ENCODE measurements around the gene PKP2. TPM values are rescaled to one million over a fixed set of nuclear protein-coding genes. Genes with fewer than 3 reads are reported as not detected.

PKP2 gene
- total and polyA plus RNA-seq, 2 experiments from 2014 or later: 60.0 to 62.4 TPM

DNA sequence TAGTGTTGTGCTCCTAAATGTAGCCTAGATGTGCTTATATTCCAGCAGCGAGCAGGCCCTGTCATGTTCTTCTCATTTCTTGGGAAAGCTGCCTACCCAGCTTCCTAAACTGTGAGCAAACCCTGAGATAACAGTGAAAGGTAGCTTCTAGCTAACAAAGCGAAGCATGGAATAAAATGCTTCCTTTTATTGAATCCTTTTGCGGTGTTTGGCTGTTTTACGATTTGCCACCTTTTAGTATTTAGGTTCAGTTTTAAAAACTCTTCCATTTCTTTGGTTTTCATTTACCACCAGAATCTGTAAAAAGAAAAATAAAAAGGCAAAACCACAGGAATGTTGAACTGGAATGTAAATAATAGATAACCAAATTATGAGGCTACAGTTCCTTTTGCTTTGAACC is 5.0 kb upstream of the PKP2 start:
- H3K79me2 ChIP-seq: no peaks in the 10 kb centered on the region
- no peaks in the 10 kb centered on the region for H3K9me2 ChIP-seq (replicated peaks; ENCODE audit: insufficient read depth)
- no peaks in the 10 kb centered on the region for H3K36me3 ChIP-seq (replicated peaks; ENCODE audit: insufficient read depth, low read depth)
- H3K27ac ChIP-seq: peak overlapping the region; percentile 22
- no peaks in the 10 kb centered on the region for H3K9me3 ChIP-seq (ENCODE audit: low read depth)
- no peak for TF ChIP-seq EZH2 (IDR thresholded peaks at IDR 0.05; ENCODE audit: borderline replicate concordance)
- TF ChIP-seq, protein P1, sequence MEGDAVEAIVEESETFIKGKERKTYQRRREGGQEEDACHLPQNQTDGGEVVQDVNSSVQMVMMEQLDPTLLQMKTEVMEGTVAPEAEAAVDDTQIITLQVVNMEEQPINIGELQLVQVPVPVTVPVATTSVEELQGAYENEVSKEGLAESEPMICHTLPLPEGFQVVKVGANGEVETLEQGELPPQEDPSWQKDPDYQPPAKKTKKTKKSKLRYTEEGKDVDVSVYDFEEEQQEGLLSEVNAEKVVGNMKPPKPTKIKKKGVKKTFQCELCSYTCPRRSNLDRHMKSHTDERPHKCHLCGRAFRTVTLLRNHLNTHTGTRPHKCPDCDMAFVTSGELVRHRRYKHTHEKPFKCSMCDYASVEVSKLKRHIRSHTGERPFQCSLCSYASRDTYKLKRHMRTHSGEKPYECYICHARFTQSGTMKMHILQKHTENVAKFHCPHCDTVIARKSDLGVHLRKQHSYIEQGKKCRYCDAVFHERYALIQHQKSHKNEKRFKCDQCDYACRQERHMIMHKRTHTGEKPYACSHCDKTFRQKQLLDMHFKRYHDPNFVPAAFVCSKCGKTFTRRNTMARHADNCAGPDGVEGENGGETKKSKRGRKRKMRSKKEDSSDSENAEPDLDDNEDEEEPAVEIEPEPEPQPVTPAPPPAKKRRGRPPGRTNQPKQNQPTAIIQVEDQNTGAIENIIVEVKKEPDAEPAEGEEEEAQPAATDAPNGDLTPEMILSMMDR (IDR thresholded peaks at IDR 0.05; ENCODE audit: poor library complexity): no peak
- TF ChIP-seq EZH2phosphoT487 (IDR thresholded peaks at IDR 0.05; ENCODE audit: low read depth, severe bottlenecking, unreplicated experiment): no peak
- H2AFZ ChIP-seq: no peak overlapping the region
- WGBS (ENCODE audit: low lambda C conversion rate, missing lambda C conversion rate): 32% methylated on average over 4 of the region's 4 CpGs
- DNase-seq (ENCODE audit: low spot score): no peak
- no peaks in the 10 kb centered on the region for H4K20me1 ChIP-seq (ENCODE audit: insufficient read depth, poor library complexity, severe bottlenecking)
- no peaks in the 10 kb centered on the region for H3K27me3 ChIP-seq
- peak overlapping the region; percentile 53 for H3K4me2 ChIP-seq
- H3K4me3 ChIP-seq: no peak overlapping the region
- H3K4me1 ChIP-seq (ENCODE audit: insufficient read depth): peaks cover 29% of the 10 kb centered on the region

DNA sequence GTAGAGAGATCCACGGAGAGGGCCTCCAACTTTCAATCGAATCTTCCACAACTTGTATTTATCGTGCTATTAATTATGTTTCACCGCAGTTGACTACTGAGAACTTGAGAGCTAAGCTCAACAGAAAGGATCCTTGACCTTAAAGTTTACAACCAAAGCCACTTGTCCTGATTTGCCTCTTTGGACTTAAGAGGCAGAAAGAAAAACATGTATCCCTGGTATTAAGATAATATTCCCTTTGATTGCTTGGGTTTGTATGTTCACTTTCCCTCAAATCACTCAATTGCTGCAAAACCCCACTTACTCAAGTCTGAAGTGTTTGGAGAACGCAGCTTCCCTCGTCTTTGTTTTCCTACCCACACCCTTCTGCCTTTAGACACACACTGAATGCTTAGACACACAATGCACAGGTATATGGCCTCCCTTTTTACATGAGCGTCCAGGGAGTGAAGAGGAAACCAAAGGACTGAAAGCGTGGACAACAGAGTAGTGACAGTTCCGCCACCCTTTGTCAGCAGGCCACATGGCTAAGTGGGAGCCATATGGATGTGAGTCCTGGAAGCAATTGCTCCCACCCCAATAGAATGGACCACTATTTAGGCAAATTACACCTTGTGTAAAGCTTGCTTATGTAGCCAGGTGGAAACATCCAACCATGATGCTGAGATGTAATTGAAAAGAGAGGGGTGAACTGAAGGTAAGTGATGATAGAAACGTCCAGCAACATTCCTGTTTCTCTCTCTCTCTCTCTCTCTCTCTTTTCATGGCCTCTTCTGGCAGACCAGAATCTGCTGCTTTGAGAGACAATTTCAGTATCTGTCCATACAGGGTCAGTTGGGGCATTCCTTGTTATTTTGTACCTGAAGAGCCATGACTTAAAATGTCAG is 1.4 kb upstream of the PKP2 start:
- 67% methylated on average over 10 of the region's 10 CpGs for WGBS (ENCODE audit: low lambda C conversion rate, missing lambda C conversion rate)
- peak overlapping the region; percentile 74 for H3K4me2 ChIP-seq
- H3K36me3 ChIP-seq (replicated peaks; ENCODE audit: insufficient read depth, low read depth): no peaks in the 10 kb centered on the region
- no peak for DNase-seq (ENCODE audit: low spot score)
- no peak overlapping the region for H3K4me3 ChIP-seq
- TF ChIP-seq EZH2phosphoT487 (IDR thresholded peaks at IDR 0.05; ENCODE audit: low read depth, severe bottlenecking, unreplicated experiment): no peak
- TF ChIP-seq, protein P1 (IDR thresholded peaks at IDR 0.05; ENCODE audit: poor library complexity): no peak
- TF ChIP-seq EZH2 (IDR thresholded peaks at IDR 0.05; ENCODE audit: borderline replicate concordance): no peak
- H3K9me3 ChIP-seq (ENCODE audit: low read depth): no peaks in the 10 kb centered on the region
- H3K27me3 ChIP-seq: no peaks in the 10 kb centered on the region
- peak overlapping the region; percentile 31 for H2AFZ ChIP-seq
- peak overlapping the region; percentile 63 for H3K27ac ChIP-seq
- no peaks in the 10 kb centered on the region for H3K9me2 ChIP-seq (replicated peaks; ENCODE audit: insufficient read depth)
- no peaks in the 10 kb centered on the region for H4K20me1 ChIP-seq (ENCODE audit: insufficient read depth, poor library complexity, severe bottlenecking)
- H3K4me1 ChIP-seq (ENCODE audit: insufficient read depth): peaks cover 42% of the 10 kb centered on the region
- peaks cover 25% of the 10 kb centered on the region for H3K79me2 ChIP-seq

DNA sequence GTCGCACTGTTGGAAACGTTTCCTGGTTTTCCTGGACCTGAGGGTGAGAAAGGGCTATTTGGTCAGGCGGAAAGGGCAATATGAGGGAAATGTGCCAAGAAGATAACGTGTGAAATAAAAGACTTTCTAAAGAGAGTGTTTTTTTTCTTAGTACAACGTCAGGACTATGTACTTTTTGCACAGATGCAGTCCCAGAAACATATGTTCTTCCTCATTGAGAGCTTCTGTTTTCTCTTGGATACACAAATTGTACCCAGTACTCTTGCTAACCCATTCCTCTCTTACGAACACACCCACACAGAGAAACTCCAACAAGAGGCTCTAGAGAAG is 669 bp upstream of the PKP2 start:
- WGBS (ENCODE audit: low lambda C conversion rate, missing lambda C conversion rate): 8% methylated on average over 6 of the region's 6 CpGs
- H3K27ac ChIP-seq: peak overlapping the region; percentile 63
- no peaks in the 10 kb centered on the region for H3K27me3 ChIP-seq
- peak overlapping the region; percentile 74 for H3K4me2 ChIP-seq
- H3K4me1 ChIP-seq (ENCODE audit: insufficient read depth): peaks cover 48% of the 10 kb centered on the region
- H3K9me3 ChIP-seq (ENCODE audit: low read depth): no peaks in the 10 kb centered on the region
- no peak for DNase-seq (ENCODE audit: low spot score)
- no peak for TF ChIP-seq EZH2phosphoT487 (IDR thresholded peaks at IDR 0.05; ENCODE audit: low read depth, severe bottlenecking, unreplicated experiment)
- TF ChIP-seq, protein P1 (IDR thresholded peaks at IDR 0.05; ENCODE audit: poor library complexity): no peak
- no peak for TF ChIP-seq EZH2 (IDR thresholded peaks at IDR 0.05; ENCODE audit: borderline replicate concordance)
- H3K4me3 ChIP-seq: peak overlapping the region; percentile 72
- no peaks in the 10 kb centered on the region for H3K9me2 ChIP-seq (replicated peaks; ENCODE audit: insufficient read depth)
- peaks cover 27% of the 10 kb centered on the region for H3K79me2 ChIP-seq
- no peaks in the 10 kb centered on the region for H4K20me1 ChIP-seq (ENCODE audit: insufficient read depth, poor library complexity, severe bottlenecking)
- peak overlapping the region; percentile 31 for H2AFZ ChIP-seq
- no peaks in the 10 kb centered on the region for H3K36me3 ChIP-seq (replicated peaks; ENCODE audit: insufficient read depth, low read depth)
